Sigmoid colon (tissue), 4 donors: ENCODE results near the gene ZNF467.

Source experiments
- CTCF ChIP-seq, 4 experiments: fragments of 450-650 bp in 3 of 4; fragments of 200-600 bp in 1 of 4; IDR thresholded peaks; one replicate each; pipeline ENCODE4 v1.5.1; 2016 to 2019; ENCODE audit warnings: antibody characterized with exemption in 4 of 4, mild to moderate bottlenecking in 3 of 4, moderate library complexity in 2 of 4
- POLR2A ChIP-seq, 2 donors: fragments of 450-650 bp; IDR thresholded peaks; one replicate each; pipeline ENCODE4 v1.6.1; 2016; ENCODE audit warnings: antibody characterized with exemption in 2 of 2, mild to moderate bottlenecking in 2 of 2, moderate library complexity in 2 of 2
- POLR2AphosphoS5 ChIP-seq, 4 donors: sonication (generic); formaldehyde crosslinking; IDR thresholded peaks; one replicate each; pipeline ENCODE4 v1.6.1; 2017; ENCODE audit warnings: antibody characterized with exemption in 4 of 4

- no peak for TF ChIP-seq POLR2AphosphoS5 (IDR thresholded peaks at IDR 0.05)
- no peak for TF ChIP-seq CTCF (IDR thresholded peaks at IDR 0.05)
- TF ChIP-seq POLR2A (IDR thresholded peaks at IDR 0.05) = no peak
Observed at GRCh38 chr7:149721084-149721601, 52.2 kb downstream of the ZNF467 start.
